ENCODE measurements around the gene SUGT1.

- TF ChIP-seq YY1 (IDR thresholded peaks at IDR 0.05; ENCODE audit: insufficient read depth, insufficient read length) (no peak), ZNF274 (IDR thresholded peaks at IDR 0.05; ENCODE audit: low read depth, low read length) (no peak)
These were observed 8.5 kb upstream of the SUGT1 start for GRCh38 chr13:52644108-52644507.

Data from NT2/D1 (cell line).